Liver (tissue), 9 donors: ENCODE results near the gene TOB1. TPM values are rescaled to one million over a fixed set of nuclear protein-coding genes. Genes with fewer than 3 reads are reported as not detected.

ENCODE experiments used
- DNase-seq: peaks from one replicate; pipeline ENCODE4 v3.0.0-alpha.2; 2017; ENCODE audit warnings: low spot score
- H3K27ac ChIP-seq, 2 donors: one replicate each; pipeline ENCODE4 v1.7.0; 2013; ENCODE audit warnings: inconsistent platforms in 2 of 2, low read length in 2 of 2, control low read depth in 1 of 2, low read depth in 1 of 2, mild to moderate bottlenecking in 1 of 2
- H3K27me3 ChIP-seq, 4 donors: one replicate each; pipeline versions ENCODE4 v1.6.1 to v1.7.0; 2013; ENCODE audit warnings: low read length in 3 of 4, inconsistent platforms in 1 of 4, mild to moderate bottlenecking in 1 of 4, moderate library complexity in 1 of 4; ENCODE audit not compliant: control insufficient read depth in 4 of 4, insufficient read depth in 4 of 4
- H3K36me3 ChIP-seq, 4 donors: one replicate each; pipeline versions ENCODE4 v1.6.1 to v1.7.0; 2013; ENCODE audit warnings: low read length in 3 of 4, mild to moderate bottlenecking in 3 of 4, low read depth in 1 of 4, moderate library complexity in 1 of 4; ENCODE audit not compliant: control insufficient read depth in 4 of 4, insufficient read depth in 3 of 4
- H3K4me1 ChIP-seq, 4 donors: one replicate each; pipeline versions ENCODE4 v1.6.1 to v1.7.0; 2013; ENCODE audit warnings: low read length in 3 of 4, mild to moderate bottlenecking in 3 of 4, moderate library complexity in 1 of 4; ENCODE audit not compliant: control insufficient read depth in 4 of 4, insufficient read depth in 4 of 4
- H3K4me3 ChIP-seq, 3 donors: one replicate each; pipeline versions ENCODE4 v1.6.1 to v1.7.0; 2013; ENCODE audit warnings: low read length in 3 of 3, control low read depth in 1 of 3, low read depth in 1 of 3, mild to moderate bottlenecking in 1 of 3
- H3K9ac ChIP-seq, 2 donors: one replicate each; pipeline ENCODE4 v1.7.0; 2013; ENCODE audit warnings: low read length in 2 of 2, mild to moderate bottlenecking in 2 of 2, moderate library complexity in 2 of 2, control low read depth in 1 of 2, low read depth in 1 of 2
- H3K9me3 ChIP-seq, 4 donors: one replicate each; pipeline versions ENCODE4 v1.6.1 to v1.7.0; 2013; ENCODE audit warnings: low read length in 3 of 4; ENCODE audit not compliant: control insufficient read depth in 4 of 4
- CTCF ChIP-seq: fragments of 150-350 bp; IDR thresholded peaks from 2 replicates; pipeline ENCODE4 v1.5.1; 2017; ENCODE audit warnings: improper control_type of control experiment, low read depth, low read length; ENCODE audit not compliant: missing input control
- FOXA1 ChIP-seq: IDR thresholded peaks from 2 replicates; pipeline ENCODE4 v1.6.1; 2016; ENCODE audit warnings: antibody characterized with exemption
- FOXA2 ChIP-seq: IDR thresholded peaks from 2 replicates; pipeline ENCODE4 v1.6.1; 2016; ENCODE audit warnings: antibody characterized with exemption
- GABPA ChIP-seq, 2 donors: IDR thresholded peaks in 1 of 2; conservative IDR thresholded peaks in 1 of 2; 2 replicates each; pipeline ENCODE4 v1.6.1; 2016; ENCODE audit warnings: antibody characterized with exemption in 2 of 2, mild to moderate bottlenecking in 1 of 2, moderate library complexity in 1 of 2
- HNF4G ChIP-seq: IDR thresholded peaks from 2 replicates; pipeline ENCODE4 v1.6.1; 2016; ENCODE audit warnings: antibody characterized with exemption
- JUND ChIP-seq, 2 donors: IDR thresholded peaks; 2 replicates each; pipeline ENCODE4 v1.6.1; 2016; ENCODE audit warnings: antibody characterized with exemption in 2 of 2
- MAX ChIP-seq: IDR thresholded peaks from 2 replicates; pipeline ENCODE4 v1.6.1; 2016; ENCODE audit warnings: antibody characterized with exemption
- NR2F2 ChIP-seq: IDR thresholded peaks from 2 replicates; pipeline ENCODE4 v1.6.1; 2016; ENCODE audit warnings: antibody characterized with exemption
- RAD21 ChIP-seq, 2 donors: IDR thresholded peaks; 2 replicates each; pipeline ENCODE4 v1.6.1; 2016; ENCODE audit warnings: antibody characterized with exemption in 2 of 2, mild to moderate bottlenecking in 2 of 2
- REST ChIP-seq: IDR thresholded peaks from 2 replicates; pipeline ENCODE4 v1.6.1; 2016; ENCODE audit warnings: antibody characterized with exemption, mild to moderate bottlenecking
- SP1 ChIP-seq: IDR thresholded peaks from 2 replicates; pipeline ENCODE4 v1.6.1; 2018; ENCODE audit warnings: antibody characterized with exemption, mild to moderate bottlenecking
- TAF1 ChIP-seq: conservative IDR thresholded peaks from 2 replicates; pipeline ENCODE4 v1.6.1; 2016; ENCODE audit warnings: antibody characterized with exemption, mild to moderate bottlenecking
- YY1 ChIP-seq: IDR thresholded peaks from 2 replicates; pipeline ENCODE4 v1.6.1; 2016; ENCODE audit warnings: antibody characterized with exemption, mild to moderate bottlenecking
- ZBTB33 ChIP-seq: IDR thresholded peaks from 2 replicates; pipeline ENCODE4 v1.6.1; 2016; ENCODE audit warnings: antibody characterized with exemption
- WGBS: extraction: QIAGEN DNeasy Blood & Tissue Kit; methylation state at CpG from one replicate; pipeline ENCODE4 v1.1.7; 2013; 5-methylcytosine and 5-hydroxymethylcytosine counted together
- polyA plus RNA-seq, 2 donors: library from polyadenylated mRNA; stranded (reverse) in 1 of 2; unstranded in 1 of 2; fragments of 200-250 nt in 1 of 2; fragments of >200 nt in 1 of 2; fragmentation: Nextera tagmentation in 1 of 2; extraction: Ambion mirVana in 1 of 2; gene quantifications; one replicate each; pipeline versions ENCODE4 v1.2.1 to v1.2.3, GENCODE V29; 2013 to 2015
- total RNA-seq, 2 donors: library from RNA; depleted of rRNA; stranded (reverse); fragments of >200 nt; gene quantifications; one replicate each; pipeline ENCODE4 v1.2.3, GENCODE V29; 2014
- TF ChIP-seq, protein P1 (sequence below): IDR thresholded peaks from 2 replicates; pipeline ENCODE4 v1.6.1; 2016; ENCODE audit warnings: antibody characterized with exemption
- donor health status: healthy.
- donor health status: healthy.
- donor health status: healthy.
- donor health status: healthy.
- donor health status: healthy.

TOB1 gene
- total and polyA plus RNA-seq, 4 donors, result 10.2 to 132 (median 37.8) TPM

DNA sequence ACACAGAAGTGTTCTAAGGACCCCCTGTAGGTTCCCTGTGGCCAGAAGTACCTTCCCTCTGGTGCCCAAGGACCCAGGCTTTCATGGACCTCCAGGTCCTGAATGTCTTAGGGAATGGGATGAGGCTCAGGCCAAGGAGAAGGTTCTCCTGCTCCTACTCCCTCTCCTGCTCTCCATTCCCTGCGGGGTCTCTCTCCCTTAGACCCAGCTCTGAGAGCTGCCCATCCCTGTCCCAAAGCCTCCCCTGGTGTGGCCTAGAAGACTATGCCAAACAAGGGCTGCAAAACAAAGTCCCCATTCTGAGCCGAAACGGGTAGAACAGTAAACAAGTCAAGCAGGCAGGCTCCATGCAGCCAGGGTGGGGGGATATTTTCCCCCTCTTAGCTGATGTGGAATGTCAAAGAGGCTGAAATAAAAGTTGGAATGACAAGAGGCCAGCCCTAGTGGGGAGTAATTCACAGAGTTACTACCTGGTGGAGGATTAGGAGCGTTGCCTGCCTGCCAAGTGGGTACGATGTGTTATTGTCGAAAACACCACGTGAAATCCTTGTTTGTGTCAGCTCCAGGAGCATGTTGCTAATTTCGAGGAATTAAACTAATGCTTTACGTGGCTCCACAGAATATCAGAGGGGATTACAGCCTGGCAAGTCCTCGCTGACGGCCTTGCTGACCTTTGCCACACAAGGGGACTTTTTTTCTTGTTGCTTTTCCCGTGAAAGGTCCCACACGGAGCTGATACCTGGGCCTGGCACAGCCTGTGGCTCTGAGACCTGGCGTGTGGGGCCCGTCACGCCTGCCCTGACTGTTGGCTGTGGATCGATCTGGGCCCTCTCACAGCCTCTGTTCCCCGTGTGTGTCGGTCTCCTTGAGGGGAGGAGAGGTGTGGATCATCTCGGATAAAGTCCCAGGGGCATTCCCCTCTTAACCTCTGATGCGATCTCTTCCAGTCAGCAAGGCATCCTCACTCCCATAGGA, 27.9 kb downstream of the TOB1 start:
- WGBS, result 70% methylated on average over 21 of the region's 21 CpGs
- no peak overlapping the region for H3K27ac ChIP-seq
- H3K9me3 ChIP-seq, result no peaks in the 10 kb centered on the region
- no peak for DNase-seq
- H3K4me3 ChIP-seq, result no peak overlapping the region
- no peak overlapping the region for H3K9ac ChIP-seq
- no peaks in the 10 kb centered on the region for H3K4me1 ChIP-seq
- no peaks in the 10 kb centered on the region for H3K27me3 ChIP-seq
- no peak for TF ChIP-seq NR2F2
- no peak for TF ChIP-seq CTCF
- TF ChIP-seq HNF4G, result no peak
- TF ChIP-seq YY1, result no peak
- TF ChIP-seq FOXA2, result no peak
- no peak for TF ChIP-seq TAF1
- TF ChIP-seq GABPA (IDR thresholded peaks at IDR 0.05 in 1 of 2, conservative IDR thresholded peaks at IDR 0.05 in 1 of 2), result no peak
- TF ChIP-seq, protein P1, sequence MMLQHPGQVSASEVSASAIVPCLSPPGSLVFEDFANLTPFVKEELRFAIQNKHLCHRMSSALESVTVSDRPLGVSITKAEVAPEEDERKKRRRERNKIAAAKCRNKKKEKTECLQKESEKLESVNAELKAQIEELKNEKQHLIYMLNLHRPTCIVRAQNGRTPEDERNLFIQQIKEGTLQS, result no peak
- no peak for TF ChIP-seq ZBTB33
- H3K36me3 ChIP-seq, result no peaks in the 10 kb centered on the region

- H3K36me3 ChIP-seq, result no peaks in the 10 kb centered on the region
- H3K27ac ChIP-seq, result no peak overlapping the region
- no peak for DNase-seq
- WGBS, result 88% methylated on average over 7 of the region's 7 CpGs
- H3K9me3 ChIP-seq, result no peaks in the 10 kb centered on the region
- no peaks in the 10 kb centered on the region for H3K27me3 ChIP-seq
- no peak overlapping the region for H3K9ac ChIP-seq
- TF ChIP-seq SP1 (no peak), FOXA1 (no peak)
- H3K4me1 ChIP-seq, result no peaks in the 10 kb centered on the region
- no peak overlapping the region for H3K4me3 ChIP-seq
Measured at GRCh38 chr17:50837286-50837979, 28.7 kb downstream of the TOB1 start.

DNA sequence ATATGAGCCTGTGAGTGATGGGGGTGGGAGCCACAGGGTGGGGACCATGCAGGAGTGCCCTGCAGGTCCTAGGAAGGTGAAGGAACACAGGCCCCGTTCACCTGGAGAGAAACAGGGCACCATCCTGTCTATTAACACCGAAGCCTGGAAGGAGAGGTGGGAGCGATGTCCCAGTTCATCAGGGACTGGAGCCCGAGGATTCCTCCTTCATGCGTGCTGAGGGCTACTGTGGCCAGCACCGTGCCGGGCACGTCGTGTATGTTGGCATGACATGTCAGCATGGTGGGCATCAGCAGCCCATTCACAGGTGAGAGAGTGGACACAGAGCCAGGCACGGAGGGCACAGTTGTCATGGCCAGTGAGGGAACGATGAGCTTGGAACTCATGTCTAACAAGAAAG, 29.3 kb downstream of the TOB1 start:
- Histone ChIP-seq H3K9ac (no peak overlapping the region), H3K4me3 (no peak overlapping the region), H3K4me1 (no peaks in the 10 kb centered on the region), H3K36me3 (no peaks in the 10 kb centered on the region), H3K9me3 (no peaks in the 10 kb centered on the region), H3K27me3 (no peaks in the 10 kb centered on the region), H3K27ac (no peak overlapping the region)
- DNase-seq, result no peak
- 90% methylated on average over 11 of the region's 11 CpGs for WGBS
- TF ChIP-seq FOXA1, result no peak
- TF ChIP-seq ZBTB33, result no peak
- TF ChIP-seq MAX, result no peak
- TF ChIP-seq NR2F2, result no peak
- no peak for TF ChIP-seq REST
- no peak for TF ChIP-seq HNF4G
- no peak for TF ChIP-seq RAD21 (IDR thresholded peaks at IDR 0.05)
- no peak for TF ChIP-seq TAF1
- TF ChIP-seq JUND (IDR thresholded peaks at IDR 0.05), result no peak
- no peak for TF ChIP-seq FOXA2
